K562 (cell line): Measurements from ENCODE around the gene HAPLN2. TPM values are rescaled to one million over a fixed set of nuclear protein-coding genes. Genes with fewer than 3 reads are reported as not detected.

ENCODE experiments used
- C11orf30 ChIP-seq: fragments of 450-650 bp; IDR thresholded peaks from 2 replicates; pipeline ENCODE4 v1.6.1; 2016; ENCODE audit warnings: low read depth, mild to moderate bottlenecking
- CCAR2 ChIP-seq: fragments of 200-400 bp; formaldehyde crosslinking; IDR thresholded peaks from 2 replicates; pipeline ENCODE4 v1.6.1; 2017; ENCODE audit warnings: mild to moderate bottlenecking, low read depth, low read length
- CREB5 ChIP-seq: fragments of 250-450 bp; sonication (Bioruptor Pico); IDR thresholded peaks from 2 replicates; pipeline ENCODE4 v1.5.0; 2020; ENCODE audit warnings: mild to moderate bottlenecking
- FUS ChIP-seq: fragments of 200-400 bp; formaldehyde crosslinking; optimal IDR thresholded peaks from 2 replicates; pipeline ENCODE3; 2017; ENCODE audit warnings: low read depth, low read length
- HMGXB4 ChIP-seq: sonication (generic); formaldehyde crosslinking; IDR thresholded peaks from 2 replicates; pipeline ENCODE4 v1.8.1; 2023; ENCODE audit warnings: mild to moderate bottlenecking, missing genetic modification reagents
- IRF1 ChIP-seq: sonication (generic); formaldehyde crosslinking; IDR thresholded peaks from 2 replicates; pipeline ENCODE4 v1.8.0; 2022; ENCODE audit warnings: missing genetic modification reagents, mild to moderate bottlenecking, borderline replicate concordance
- IRF9 ChIP-seq: fragments of 450-650 bp; IDR thresholded peaks from 2 replicates; pipeline ENCODE4 v1.6.1; 2016; ENCODE audit warnings: missing biosample characterization, missing genetic modification characterization
- MAFF ChIP-seq: IDR thresholded peaks from 2 replicates; pipeline ENCODE4 v1.6.1; 2012; ENCODE audit warnings: low read length, improper control_type of control experiment
- NCOA2 ChIP-seq, 2 experiments: fragments of 450-650 bp; IDR thresholded peaks; 2 replicates each; pipeline ENCODE4 v1.6.1; 2018; ENCODE audit warnings: mild to moderate bottlenecking in 2 of 2, moderate library complexity in 1 of 2; ENCODE audit not compliant: partially characterized antibody in 2 of 2
- NFE2 ChIP-seq: IDR thresholded peaks from 2 replicates; pipeline ENCODE4 v1.6.1; 2014; ENCODE audit warnings: antibody characterized with exemption, low read depth
- NUFIP1 ChIP-seq: fragments of 450-650 bp; IDR thresholded peaks from 2 replicates; pipeline ENCODE4 v1.6.1; 2018; ENCODE audit not compliant: partially characterized antibody
- SETDB1 ChIP-seq: IDR thresholded peaks from one replicate; pipeline ENCODE4 v1.6.1; 2012; ENCODE audit warnings: low read length, control low read depth, inconsistent platforms
- SFPQ ChIP-seq: fragments of 200-400 bp; formaldehyde crosslinking; IDR thresholded peaks from 2 replicates; pipeline ENCODE4 v1.6.1; 2017; ENCODE audit warnings: mild to moderate bottlenecking, low read depth, low read length, moderate library complexity
- TBL1XR1 ChIP-seq, 2 experiments: IDR thresholded peaks; 2 replicates each; pipeline ENCODE4 v1.6.1; 2012; ENCODE audit warnings: improper control_type of control experiment in 2 of 2, low read length in 2 of 2, mild to moderate bottlenecking in 1 of 2
- TCF3 ChIP-seq: sonication (generic); formaldehyde crosslinking; IDR thresholded peaks from 2 replicates; pipeline ENCODE4 v1.4.0; 2020; ENCODE audit warnings: mild to moderate bottlenecking, missing genetic modification reagents
- THAP7 ChIP-seq: fragments of 250-450 bp; sonication (Bioruptor Pico); IDR thresholded peaks from 2 replicates; pipeline ENCODE4 v1.5.0; 2021
- ZNF165 ChIP-seq: fragments of 250-450 bp; sonication (Bioruptor Pico); IDR thresholded peaks from 2 replicates; pipeline ENCODE4 v1.4.0; 2020; ENCODE audit warnings: borderline replicate concordance
- ZNF212 ChIP-seq: fragments of 450-650 bp; formaldehyde crosslinking; IDR thresholded peaks from 2 replicates; pipeline ENCODE4 v1.4.0; 2020; ENCODE audit warnings: mild to moderate bottlenecking
- ZNF324 ChIP-seq: fragments of 250-450 bp; sonication (Bioruptor Pico); IDR thresholded peaks from 2 replicates; pipeline ENCODE4 v1.4.0; 2020; ENCODE audit warnings: mild to moderate bottlenecking
- ZNF408 ChIP-seq: fragments of 250-450 bp; sonication (Bioruptor Pico); IDR thresholded peaks from 2 replicates; pipeline ENCODE4 v1.4.0; 2020; ENCODE audit warnings: low read depth, mild to moderate bottlenecking, moderate library complexity
- ZNF583 ChIP-seq: fragments of 250-450 bp; sonication (Bioruptor Pico); IDR thresholded peaks from 2 replicates; pipeline ENCODE4 v1.4.0; 2020
- ZNF696 ChIP-seq: fragments of 250-450 bp; sonication (Bioruptor Pico); conservative IDR thresholded peaks from 2 replicates; pipeline ENCODE4 v1.4.0; 2020; ENCODE audit warnings: mild to moderate bottlenecking, moderate library complexity
- polyA plus RNA-seq, 8 experiments: library from polyadenylated mRNA; depleted of rRNA in 4 of 8; stranded (reverse) in 5 of 8; unstranded in 3 of 8; fragments of >200 nt; fragmentation: Nextera tagmentation in 2 of 8; fragmentation: Illumina TruSeq in 1 of 8; extraction: Ambion mirVana in 2 of 8; extraction: Trizol in 1 of 8; gene quantifications; 2 replicates each; pipeline versions ENCODE4 v1.2.1 to v1.2.3, GENCODE V29; 2011 to 2014; ENCODE audit warnings: inconsistent platforms in 1 of 8, missing spikeins in 1 of 8
- total RNA-seq, 7 experiments: library from RNA; depleted of rRNA in 6 of 7; stranded (reverse); fragments of >200 nt in 6 of 7; fragmentation: Illumina TruSeq in 2 of 7; extraction: Trizol in 2 of 7; gene quantifications; 2 replicates each; pipeline versions ENCODE4 v1.2.1 to v1.2.3, GENCODE V29; 2011 to 2021; ENCODE audit warnings: low replicate concordance in 1 of 7

Gene HAPLN2
- total and polyA plus RNA-seq, 9 of the 15 experiments (the other 6 are each of a cell fraction or from before 2014, with no cell fraction given) = 0.14 to 5.2 (median 3.8) TPM; not detected in 4

- TF ChIP-seq SFPQ = no peak
- TF ChIP-seq FUS = no peak
- TF ChIP-seq SETDB1 = no peak
- TF ChIP-seq ZNF696 = no peak
- TF ChIP-seq ZNF165 (CRISPR knock-in tag) = no peak
- TF ChIP-seq MAFF = no peak
- no peak for TF ChIP-seq ZNF408
- no peak for TF ChIP-seq IRF1
- no peak for TF ChIP-seq TCF3
- TF ChIP-seq NUFIP1 = no peak
- TF ChIP-seq ZNF212 (CRISPR knock-in tag) = no peak
- no peak for TF ChIP-seq NFE2
- TF ChIP-seq ZNF324 (CRISPR knock-in tag) = no peak
- TF ChIP-seq TBL1XR1 (IDR thresholded peaks at IDR 0.05; ENCODE audit: low read length in 2 of 2) = 0 out of 4 replicates have a peak, but pooled peaks of 1 of the 2 experiments have one; percentile 41
- peak; percentile 83 for TF ChIP-seq C11orf30
- TF ChIP-seq NCOA2 (IDR thresholded peaks at IDR 0.05; ENCODE audit: partially characterized antibody in 2 of 2) = no peak
- no peak for TF ChIP-seq THAP7
- TF ChIP-seq CREB5 (CRISPR knock-in tag) = no peak
- no peak for TF ChIP-seq HMGXB4 (CRISPR knock-in tag)
- no peak for TF ChIP-seq IRF9
- no peak for TF ChIP-seq CCAR2
- TF ChIP-seq ZNF583 (CRISPR knock-in tag) = no peak
Measured at GRCh38 chr1:156601122-156601830, 17.9 kb upstream of the HAPLN2 start, which contains the start of gene GPATCH4 (continued).
